Measurements from ENCODE around the gene NDUFA5.

- TF ChIP-seq CTCF (IDR thresholded peaks at IDR 0.05) (no peak), POLR2AphosphoS5 (IDR thresholded peaks at IDR 0.05) (no peak), POLR2A (IDR thresholded peaks at IDR 0.05) (no peak)
Observed at GRCh38 chr7:123601530-123601929, 43.9 kb upstream of the NDUFA5 start, which contains the start of gene ASB15.

Data from suprapubic skin (tissue), 4 donors.